ENCODE results near the gene ALOX15.

DNA sequence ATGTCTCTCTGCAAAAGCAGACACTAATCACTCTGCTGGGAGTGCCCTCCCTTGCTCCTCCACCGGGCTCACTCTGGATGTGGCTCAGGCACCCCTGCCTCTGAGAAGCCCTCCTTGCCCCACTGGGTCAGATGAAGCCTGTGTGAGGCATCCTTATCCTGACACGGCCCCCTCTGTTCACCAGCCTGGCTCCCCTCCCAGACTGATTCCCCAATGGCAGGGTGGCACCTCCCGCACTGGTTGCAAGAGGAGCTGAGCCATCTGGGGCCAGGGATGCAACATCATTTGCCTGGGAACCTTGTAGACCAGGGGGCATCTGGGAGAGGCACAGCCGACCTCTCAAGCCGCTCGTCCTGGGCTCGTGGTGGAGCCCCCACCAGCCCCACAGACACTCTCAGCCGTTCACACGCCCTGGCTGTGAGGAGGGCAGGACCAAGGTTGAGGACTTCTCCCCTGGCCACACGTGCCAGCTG is 50.5 kb downstream of the ALOX15 start:
- TF ChIP-seq, protein P1, sequence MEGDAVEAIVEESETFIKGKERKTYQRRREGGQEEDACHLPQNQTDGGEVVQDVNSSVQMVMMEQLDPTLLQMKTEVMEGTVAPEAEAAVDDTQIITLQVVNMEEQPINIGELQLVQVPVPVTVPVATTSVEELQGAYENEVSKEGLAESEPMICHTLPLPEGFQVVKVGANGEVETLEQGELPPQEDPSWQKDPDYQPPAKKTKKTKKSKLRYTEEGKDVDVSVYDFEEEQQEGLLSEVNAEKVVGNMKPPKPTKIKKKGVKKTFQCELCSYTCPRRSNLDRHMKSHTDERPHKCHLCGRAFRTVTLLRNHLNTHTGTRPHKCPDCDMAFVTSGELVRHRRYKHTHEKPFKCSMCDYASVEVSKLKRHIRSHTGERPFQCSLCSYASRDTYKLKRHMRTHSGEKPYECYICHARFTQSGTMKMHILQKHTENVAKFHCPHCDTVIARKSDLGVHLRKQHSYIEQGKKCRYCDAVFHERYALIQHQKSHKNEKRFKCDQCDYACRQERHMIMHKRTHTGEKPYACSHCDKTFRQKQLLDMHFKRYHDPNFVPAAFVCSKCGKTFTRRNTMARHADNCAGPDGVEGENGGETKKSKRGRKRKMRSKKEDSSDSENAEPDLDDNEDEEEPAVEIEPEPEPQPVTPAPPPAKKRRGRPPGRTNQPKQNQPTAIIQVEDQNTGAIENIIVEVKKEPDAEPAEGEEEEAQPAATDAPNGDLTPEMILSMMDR (IDR thresholded peaks at IDR 0.05): no peak
- TF ChIP-seq POLR2A (IDR thresholded peaks at IDR 0.05) (no peak), POLR2AphosphoS5 (IDR thresholded peaks at IDR 0.05; ENCODE audit: insufficient read depth in 1 of 2, low read depth in 1 of 2) (no peak)

Data from vagina (tissue), 2 donors.